Smooth muscle cell (in vitro differentiated cells): Measurements from ENCODE around the gene RPRD1B. TPM values are rescaled to one million over a fixed set of nuclear protein-coding genes. Genes with fewer than 3 reads are reported as not detected.

ENCODE experiments used
- DNase-seq: peaks from one replicate; lab custom pipeline; 2025; ENCODE audit not compliant: unreplicated experiment; lab: John Stamatoyannopoulos, UW
- H2AFZ ChIP-seq: fragments of 200-600 bp; sonication (generic); 2 replicates; pipeline ENCODE4 v1.6.0; 2016; ENCODE audit warnings: antibody characterized with exemption, low read depth, mild to moderate bottlenecking
- H3F3A ChIP-seq: fragments of 200-600 bp; sonication (generic); 2 replicates; pipeline ENCODE4 v1.6.0; 2017; ENCODE audit warnings: antibody characterized with exemption, low read depth
- H3K27ac ChIP-seq: fragments of 200-600 bp; sonication (generic); 2 replicates; pipeline ENCODE4 v1.5.1; 2016; ENCODE audit warnings: low read depth, mild to moderate bottlenecking
- H3K27me3 ChIP-seq: fragments of 200-600 bp; sonication (generic); 2 replicates; pipeline ENCODE4 v1.6.1; 2016; ENCODE audit warnings: low read depth, mild to moderate bottlenecking
- H3K36me3 ChIP-seq: fragments of 200-600 bp; sonication (generic); 2 replicates; pipeline ENCODE4 v1.5.1; 2016; ENCODE audit warnings: low read depth
- H3K4me1 ChIP-seq: fragments of 200-600 bp; sonication (generic); 2 replicates; pipeline ENCODE4 v1.5.1; 2016; ENCODE audit warnings: low read depth
- H3K4me2 ChIP-seq: fragments of 200-600 bp; sonication (generic); 2 replicates; pipeline ENCODE4 v1.6.0; 2016; ENCODE audit warnings: mild to moderate bottlenecking
- H3K4me3 ChIP-seq: fragments of 200-600 bp; sonication (generic); 2 replicates; pipeline ENCODE4 v1.5.1; 2016; ENCODE audit warnings: mild to moderate bottlenecking
- H3K79me2 ChIP-seq: fragments of 200-600 bp; sonication (generic); 2 replicates; pipeline ENCODE4 v1.6.0; 2016; ENCODE audit warnings: low read depth, mild to moderate bottlenecking
- H3K9ac ChIP-seq: fragments of 200-600 bp; sonication (generic); 2 replicates; pipeline ENCODE4 v1.6.0; 2016; ENCODE audit warnings: low read depth
- H3K9me3 ChIP-seq: fragments of 200-600 bp; sonication (generic); replicated peaks from 2 replicates; pipeline ENCODE4 v1.5.1; 2016; ENCODE audit warnings: low read depth
- H4K20me1 ChIP-seq: fragments of 200-600 bp; sonication (generic); 2 replicates; pipeline ENCODE4 v1.6.0; 2016; ENCODE audit warnings: low read depth
- WGBS: methylation state at CpG from one replicate; pipeline ENCODE4 v1.1.7; 2016; ENCODE audit warnings: low lambda C conversion rate; 5-methylcytosine and 5-hydroxymethylcytosine counted together
- polyA plus RNA-seq: library from polyadenylated mRNA; unstranded; fragments of >200 nt; fragmentation: Nextera tagmentation; extraction: Ambion mirVana; gene quantifications from 2 replicates; pipeline ENCODE4 v1.2.1, GENCODE V29; 2016
- total RNA-seq: library from RNA; depleted of rRNA; stranded (reverse); fragments of >200 nt; gene quantifications from 2 replicates; pipeline ENCODE4 v1.2.3, GENCODE V29; 2014
- TF ChIP-seq, protein P1 (sequence below): fragments of 200-600 bp; sonication (generic); IDR thresholded peaks from 2 replicates; pipeline ENCODE4 v1.5.1; 2017; ENCODE audit warnings: borderline replicate concordance, mild to moderate bottlenecking, antibody characterized with exemption; ENCODE audit not compliant: insufficient read depth, poor library complexity, severe bottlenecking

The RPRD1B gene
- total and polyA plus RNA-seq, 2 experiments from 2014 or later, result 13.5 to 59.1 TPM

DNA sequence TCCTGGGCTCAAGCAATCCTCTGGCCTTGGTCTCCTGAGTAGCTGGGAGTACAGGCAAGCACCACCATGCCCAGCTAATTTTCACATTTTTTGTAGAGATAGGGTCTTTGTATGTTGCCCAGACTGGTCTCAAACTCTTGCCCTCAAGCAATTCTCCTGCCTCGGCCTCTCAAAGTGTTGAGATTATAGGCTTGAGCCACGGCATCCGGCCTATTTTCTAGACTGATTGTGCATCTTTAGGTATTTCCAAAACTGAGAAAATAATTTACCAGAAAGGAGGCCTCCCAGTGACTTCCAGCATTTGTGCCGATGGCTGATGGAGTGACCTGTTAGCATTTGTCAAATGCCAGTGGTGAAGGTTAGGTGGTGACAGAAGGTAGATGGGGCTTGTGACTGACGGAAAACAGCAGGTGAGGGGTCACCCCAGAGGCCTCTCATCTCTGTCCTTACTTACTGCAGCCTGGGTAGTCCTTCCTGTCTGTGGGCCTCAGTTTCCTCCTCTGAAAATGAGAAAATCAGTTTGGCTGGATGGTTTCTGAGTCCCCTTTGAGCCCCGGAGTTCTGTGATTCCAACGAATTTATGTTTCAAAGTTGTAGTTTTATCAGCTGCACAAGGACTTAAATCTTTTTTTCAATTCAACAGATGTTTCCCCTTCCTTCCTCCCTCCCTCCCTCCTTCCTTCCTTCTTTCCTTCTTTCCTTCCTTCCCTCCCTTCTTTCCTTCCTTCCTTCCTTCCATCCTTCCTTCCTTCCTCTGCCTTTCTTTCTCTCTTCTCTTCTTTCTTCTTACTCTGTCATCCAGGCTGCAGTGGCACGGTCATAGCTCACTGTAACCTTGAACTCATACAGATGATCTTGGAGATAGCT, 78.1 kb downstream of the RPRD1B start:
- no peak for DNase-seq
- WGBS, result 85% methylated on average over 8 of the region's 8 CpGs

DNA sequence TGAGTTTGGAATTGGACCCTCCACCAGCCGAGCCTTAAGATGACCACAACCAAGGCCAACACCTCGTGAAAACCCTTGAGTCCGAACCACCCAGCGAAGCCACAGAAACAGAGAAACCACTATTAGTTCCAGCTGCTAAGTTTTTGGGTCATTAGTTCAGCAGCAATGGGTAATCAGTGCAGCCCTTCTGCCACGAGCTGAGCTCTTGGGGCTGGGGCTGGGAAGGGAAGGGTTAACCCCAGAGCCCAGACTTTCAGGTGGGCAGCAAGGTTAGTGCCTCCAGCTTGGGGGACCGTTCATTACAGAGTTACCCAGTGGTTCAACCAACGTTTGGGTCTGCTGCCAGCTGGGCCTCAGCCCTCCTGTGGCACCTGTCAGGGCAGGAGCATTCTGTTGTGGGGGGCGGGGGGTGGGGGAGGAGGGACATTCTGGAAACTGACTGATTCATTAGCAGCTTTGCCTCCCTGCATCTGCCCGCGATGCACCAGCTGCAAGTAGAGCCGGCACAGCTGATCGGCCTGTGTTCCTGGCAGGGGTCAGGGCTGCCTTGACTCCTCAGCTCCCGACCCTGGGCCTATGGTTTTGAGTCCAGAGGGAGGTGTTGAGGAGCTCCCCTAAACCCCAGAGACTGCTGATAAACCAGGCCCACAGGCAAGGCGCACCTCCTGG, 78.8 kb downstream of the RPRD1B start:
- H3F3A ChIP-seq, result peaks cover 19% of the 10 kb centered on the region
- no peaks in the 10 kb centered on the region for H3K9me3 ChIP-seq
- TF ChIP-seq, protein P1, sequence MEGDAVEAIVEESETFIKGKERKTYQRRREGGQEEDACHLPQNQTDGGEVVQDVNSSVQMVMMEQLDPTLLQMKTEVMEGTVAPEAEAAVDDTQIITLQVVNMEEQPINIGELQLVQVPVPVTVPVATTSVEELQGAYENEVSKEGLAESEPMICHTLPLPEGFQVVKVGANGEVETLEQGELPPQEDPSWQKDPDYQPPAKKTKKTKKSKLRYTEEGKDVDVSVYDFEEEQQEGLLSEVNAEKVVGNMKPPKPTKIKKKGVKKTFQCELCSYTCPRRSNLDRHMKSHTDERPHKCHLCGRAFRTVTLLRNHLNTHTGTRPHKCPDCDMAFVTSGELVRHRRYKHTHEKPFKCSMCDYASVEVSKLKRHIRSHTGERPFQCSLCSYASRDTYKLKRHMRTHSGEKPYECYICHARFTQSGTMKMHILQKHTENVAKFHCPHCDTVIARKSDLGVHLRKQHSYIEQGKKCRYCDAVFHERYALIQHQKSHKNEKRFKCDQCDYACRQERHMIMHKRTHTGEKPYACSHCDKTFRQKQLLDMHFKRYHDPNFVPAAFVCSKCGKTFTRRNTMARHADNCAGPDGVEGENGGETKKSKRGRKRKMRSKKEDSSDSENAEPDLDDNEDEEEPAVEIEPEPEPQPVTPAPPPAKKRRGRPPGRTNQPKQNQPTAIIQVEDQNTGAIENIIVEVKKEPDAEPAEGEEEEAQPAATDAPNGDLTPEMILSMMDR, result no peak
- no peaks in the 10 kb centered on the region for H3K36me3 ChIP-seq
- no peaks in the 10 kb centered on the region for H4K20me1 ChIP-seq
- no peak overlapping the region for H2AFZ ChIP-seq
- DNase-seq, result no peak
- H3K79me2 ChIP-seq, result no peaks in the 10 kb centered on the region
- H3K9ac ChIP-seq, result no peak overlapping the region
- no peak overlapping the region for H3K4me3 ChIP-seq
- no peak overlapping the region for H3K27ac ChIP-seq
- no peaks in the 10 kb centered on the region for H3K27me3 ChIP-seq
- WGBS, result 91% methylated on average over 14 of the region's 14 CpGs
- peaks cover 6% of the 10 kb centered on the region for H3K4me1 ChIP-seq
- H3K4me2 ChIP-seq, result no peak overlapping the region

More for the DNA sequence above, 78.1 kb downstream of the RPRD1B start:
- TF ChIP-seq, protein P1, result no peak
- H3K27ac ChIP-seq, result no peak overlapping the region
- H3K9me3 ChIP-seq, result no peaks in the 10 kb centered on the region
- no peaks in the 10 kb centered on the region for H3K27me3 ChIP-seq
- no peak overlapping the region for H3K4me2 ChIP-seq
- H3K4me3 ChIP-seq, result no peak overlapping the region
- H3K4me1 ChIP-seq, result peaks cover 6% of the 10 kb centered on the region
- no peaks in the 10 kb centered on the region for H3K79me2 ChIP-seq
- no peaks in the 10 kb centered on the region for H4K20me1 ChIP-seq
- no peak overlapping the region for H3K9ac ChIP-seq
- no peak overlapping the region for H2AFZ ChIP-seq
- H3K36me3 ChIP-seq, result no peaks in the 10 kb centered on the region
- H3F3A ChIP-seq, result peaks cover 19% of the 10 kb centered on the region

DNA sequence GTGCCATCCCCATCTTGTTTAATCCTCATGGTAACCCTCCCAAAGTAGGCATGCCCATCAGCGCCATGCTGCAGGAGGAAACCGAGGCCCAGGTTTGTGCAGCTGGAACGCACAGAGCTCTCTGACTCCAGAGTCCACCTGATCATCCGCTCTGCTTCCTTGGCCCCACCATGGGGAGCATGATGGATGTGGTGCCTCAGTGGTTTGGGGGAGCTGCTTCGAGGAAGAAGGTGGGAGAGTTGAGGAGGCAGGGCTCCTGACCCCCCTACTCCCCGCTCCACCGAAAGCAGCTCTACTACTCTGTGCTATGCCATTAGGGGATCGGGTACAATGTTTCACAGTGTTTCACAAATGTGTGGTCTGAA, 79.4 kb downstream of the RPRD1B start:
- no peak overlapping the region for H3K4me3 ChIP-seq
- H3K9ac ChIP-seq, result no peak overlapping the region
- H3K4me2 ChIP-seq, result no peak overlapping the region
- TF ChIP-seq, protein P1, result no peak
- H3K79me2 ChIP-seq, result no peaks in the 10 kb centered on the region
- H3K4me1 ChIP-seq, result peaks cover 6% of the 10 kb centered on the region
- H3K27ac ChIP-seq, result no peak overlapping the region
- no peak for DNase-seq
- peaks cover 19% of the 10 kb centered on the region for H3F3A ChIP-seq
- no peaks in the 10 kb centered on the region for H3K27me3 ChIP-seq
- H4K20me1 ChIP-seq, result no peaks in the 10 kb centered on the region
- no peak overlapping the region for H2AFZ ChIP-seq
- WGBS, result 98% methylated on average over 8 of the region's 8 CpGs
- no peaks in the 10 kb centered on the region for H3K36me3 ChIP-seq
- no peaks in the 10 kb centered on the region for H3K9me3 ChIP-seq
